A673 (cell line): ENCODE data around the gene SLC44A2. TPM values are rescaled to one million over a fixed set of nuclear protein-coding genes. Genes with fewer than 3 reads are reported as not detected.

ENCODE experiments used
- BruUV-seq: library from RNA; stranded (reverse); fragments of 400-500 nt; replicated peaks from 2 replicates; lab custom pipeline; 2021; lab: Mats Ljungman, UMichigan
- CTCF ChIA-PET: fragments of 300-600 bp; sonication (Branson Sonifier 250); formaldehyde crosslinking; loops from one replicate; lab custom pipeline; 2022; ENCODE audit warnings: antibody characterized with exemption; lab: Charles Lee
- POLR2A ChIA-PET: fragments of 300-600 bp; sonication (Branson Sonifier 250); formaldehyde crosslinking; loops from one replicate; lab custom pipeline; 2022; ENCODE audit warnings: antibody characterized with exemption; ENCODE audit not compliant: low non-redundant PET; lab: Charles Lee
- DNase-seq: peaks from one replicate; pipeline ENCODE4 v3.0.0-alpha.2; 2015; ENCODE audit warnings: low spot score
- H3K27ac ChIP-seq: fragments of 200-600 bp; sonication (generic); 2 replicates; pipeline ENCODE4 v1.5.1; 2016; ENCODE audit warnings: mixed run types, low read depth, mild to moderate bottlenecking, mixed read lengths, antibody characterized with exemption, low read length; ENCODE audit not compliant: poor library complexity, severe bottlenecking
- H3K27me3 ChIP-seq: fragments of 200-600 bp; sonication (generic); replicated peaks from 2 replicates; pipeline ENCODE4 v1.6.1; 2017; ENCODE audit warnings: mixed run types, low read depth, mild to moderate bottlenecking, mixed read lengths, antibody characterized with exemption, low read length; ENCODE audit not compliant: insufficient read depth, poor library complexity
- H3K36me3 ChIP-seq: fragments of 200-600 bp; sonication (generic); 2 replicates; pipeline ENCODE4 v1.6.1; 2016; ENCODE audit warnings: mixed run types, mild to moderate bottlenecking, mixed read lengths, antibody characterized with exemption, low read length; ENCODE audit not compliant: insufficient read depth, poor library complexity, severe bottlenecking
- H3K4me1 ChIP-seq: fragments of 200-600 bp; sonication (generic); 2 replicates; pipeline ENCODE4 v1.6.1; 2017; ENCODE audit warnings: mixed run types, mild to moderate bottlenecking, mixed read lengths, antibody characterized with exemption, low read length; ENCODE audit not compliant: insufficient read depth, poor library complexity, severe bottlenecking
- H3K4me3 ChIP-seq: fragments of 200-600 bp; sonication (generic); 2 replicates; pipeline ENCODE4 v1.5.1; 2016; ENCODE audit warnings: low read depth, mixed run types, mild to moderate bottlenecking, mixed read lengths, low read length; ENCODE audit not compliant: poor library complexity, severe bottlenecking
- H3K9me3 ChIP-seq: fragments of 200-600 bp; sonication (generic); 2 replicates; pipeline ENCODE4 v1.6.1; 2016; ENCODE audit warnings: mixed run types, low read depth, mild to moderate bottlenecking, mixed read lengths, antibody characterized with exemption, low read length; ENCODE audit not compliant: poor library complexity, severe bottlenecking
- CTCF ChIP-seq: fragments of 300-800, 200-600 bp; sonication (generic); conservative IDR thresholded peaks from 2 replicates; pipeline ENCODE4 v1.5.1; 2017; ENCODE audit warnings: low read depth, mild to moderate bottlenecking, antibody characterized with exemption, low read length, moderate library complexity, mixed read lengths
- EZH2 ChIP-seq: fragments of 200-600 bp; sonication (generic); IDR thresholded peaks from 2 replicates; pipeline ENCODE4 v1.6.1; 2017; ENCODE audit warnings: borderline replicate concordance, low read depth, mild to moderate bottlenecking, mixed read lengths, antibody characterized with exemption, low read length; ENCODE audit not compliant: poor library complexity, severe bottlenecking
- intact Hi-C: fragments of 100-400 bp; cut with micrococcal nuclease; formaldehyde crosslinking; loops from one replicate; pipeline ENCODE4 v1.10.0; 2022; ENCODE audit not compliant: unreplicated experiment
- total RNA-seq: library from RNA; stranded (reverse); gene quantifications from 2 replicates; pipeline ENCODE4 v1.2.3, GENCODE V29; 2021

The SLC44A2 gene
- total RNA-seq, 1 experiment from 2014 or later: 35.4 TPM

GRCh38 chr19:10634963-10635362, 9.6 kb downstream of the SLC44A2 start:
- no peak for TF ChIP-seq CTCF
- TF ChIP-seq EZH2: no peak
- H3K4me3 ChIP-seq: no peak overlapping the region
- no peak for DNase-seq
- H3K4me1 ChIP-seq: no peaks in the 10 kb centered on the region
- H3K27me3 ChIP-seq: no peaks in the 10 kb centered on the region
- CTCF ChIA-PET: interaction anchor here (0.8 kb wide), 1 partner anchor 65 kb away, joined by 6 read pairs; no protein-coding TSS in a partner anchor
- intact Hi-C loops: no loop called here
- H3K9me3 ChIP-seq: no peaks in the 10 kb centered on the region
- POLR2A ChIA-PET: no interaction called here
- BruUV-seq: no TSS peak
- H3K27ac ChIP-seq: no peak overlapping the region
- H3K36me3 ChIP-seq: peaks cover 15% of the 10 kb centered on the region

- H3K4me1 ChIP-seq: no peaks in the 10 kb centered on the region
- BruUV-seq: no TSS peak
- no peak for DNase-seq
- H3K9me3 ChIP-seq: no peaks in the 10 kb centered on the region
- ChIA-PET POLR2A (no interaction called here), CTCF (no interaction called here)
- H3K27me3 ChIP-seq: no peaks in the 10 kb centered on the region
- intact Hi-C loops: no loop called here
- TF ChIP-seq EZH2 (no peak), CTCF (no peak)
- H3K27ac ChIP-seq: no peak overlapping the region
- H3K4me3 ChIP-seq: no peak overlapping the region
- H3K36me3 ChIP-seq: peaks cover 14% of the 10 kb centered on the region
Measured at GRCh38 chr19:10636304-10636972, 11.1 kb downstream of the SLC44A2 start.

- CTCF ChIA-PET: no interaction called here
Measured at GRCh38 chr19:10637894-10638293, 12.5 kb downstream of the SLC44A2 start.

More at GRCh38 chr19:10637894-10638293, 12.5 kb downstream of the SLC44A2 start:
- Histone ChIP-seq H3K36me3 (peaks cover 7% of the 10 kb centered on the region), H3K27ac (no peak overlapping the region), H3K4me1 (no peaks in the 10 kb centered on the region), H3K27me3 (no peaks in the 10 kb centered on the region), H3K4me3 (no peak overlapping the region), H3K9me3 (no peaks in the 10 kb centered on the region)
- no TSS peak for BruUV-seq
- POLR2A ChIA-PET: no interaction called here
- DNase-seq: no peak
- TF ChIP-seq EZH2 (no peak), CTCF (no peak)
- intact Hi-C loops: no loop called here
